Mucosa of rectum (tissue), 2 donors: ENCODE results near the gene AIFM3.

Source experiments
- H3K27ac ChIP-seq, 2 donors: one replicate each; pipeline ENCODE4 v1.7.0; 2013; ENCODE audit warnings: inconsistent platforms in 2 of 2, low read depth in 2 of 2, low read length in 2 of 2
- H3K27me3 ChIP-seq, 2 donors: one replicate each; pipeline ENCODE4 v1.7.0; 2013; ENCODE audit warnings: low read length in 2 of 2; ENCODE audit not compliant: control insufficient read depth in 2 of 2, insufficient read depth in 2 of 2
- H3K36me3 ChIP-seq, 2 donors: one replicate each; pipeline ENCODE4 v1.7.0; 2013; ENCODE audit warnings: low read length in 2 of 2; ENCODE audit not compliant: control insufficient read depth in 2 of 2, insufficient read depth in 2 of 2
- H3K4me1 ChIP-seq, 2 donors: one replicate each; pipeline ENCODE4 v1.7.0; 2013; ENCODE audit warnings: low read length in 2 of 2, mild to moderate bottlenecking in 1 of 2; ENCODE audit not compliant: control insufficient read depth in 2 of 2, insufficient read depth in 2 of 2
- H3K4me3 ChIP-seq, 2 donors: one replicate each; pipeline ENCODE4 v1.7.0; 2013; ENCODE audit warnings: low read length in 2 of 2
- H3K9ac ChIP-seq, 2 donors: one replicate each; pipeline ENCODE4 v1.7.0; 2013; ENCODE audit warnings: low read length in 2 of 2, low read depth in 1 of 2, mild to moderate bottlenecking in 1 of 2
- H3K9me3 ChIP-seq, 2 donors: one replicate each; pipeline ENCODE4 v1.7.0; 2013; ENCODE audit warnings: low read length in 2 of 2; ENCODE audit not compliant: control insufficient read depth in 2 of 2
- donor health status: healthy.
- donor health status: Normal muscosa, but diverticular disease.

Gene AIFM3

GRCh38 chr22:20980938-20981722 lies 14.1 kb downstream of the AIFM3 start:
- H3K9me3 ChIP-seq = no peaks in the 10 kb centered on the region
- peaks cover 25 to 34% of the 10 kb centered on the region in 2 donors for H3K4me1 ChIP-seq
- peaks cover 6 to 13% of the 10 kb centered on the region in 2 donors for H3K36me3 ChIP-seq
- peak overlapping the region; percentile 81 to 86 for H3K4me3 ChIP-seq
- peak overlapping the region; percentile 86 for H3K27ac ChIP-seq
- H3K27me3 ChIP-seq = no peaks in the 10 kb centered on the region
- peak overlapping the region; percentile 66 to 88 for H3K9ac ChIP-seq

GRCh38 chr22:20981787-20982562 lies 14.9 kb downstream of the AIFM3 start, which contains the start of gene LZTR1:
LZTR1 (plus strand) TSS chr22:20982297; CDS start chr22:20982372, 75 bp downstream.
- H3K9me3 ChIP-seq = no peaks in the 10 kb centered on the region
- peak within 1 kb of the TSS; percentile 86 for H3K27ac ChIP-seq
- H3K9ac ChIP-seq = peak within 1 kb of the TSS; percentile 66 to 88
- H3K4me1 ChIP-seq = peaks cover 25 to 34% of the 10 kb centered on the region in 2 donors
- peaks cover 6 to 15% of the 10 kb centered on the region in 2 donors for H3K36me3 ChIP-seq
- peak within 1 kb of the TSS; percentile 81 to 86 for H3K4me3 ChIP-seq
- H3K27me3 ChIP-seq = no peaks in the 10 kb centered on the region

DNA sequence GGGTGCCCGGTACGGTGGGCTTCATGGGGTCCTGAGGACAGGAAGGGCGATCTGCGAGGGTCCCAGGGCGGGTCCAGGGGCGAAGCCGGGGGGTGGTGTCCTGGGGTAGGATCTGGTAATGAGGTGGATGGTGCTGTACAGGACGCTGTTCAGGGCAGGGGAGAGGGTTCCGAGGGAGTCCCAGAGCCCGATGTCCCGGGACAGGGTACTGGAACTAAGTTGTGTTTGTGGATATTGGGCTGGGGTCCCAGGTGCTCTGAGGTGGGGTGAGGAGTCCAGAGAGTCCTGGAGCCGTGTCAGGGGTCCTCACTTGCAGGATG lies 15.5 kb downstream of the AIFM3 start:
- H3K9ac ChIP-seq = peak overlapping the region; percentile 66 to 88
- H3K9me3 ChIP-seq = no peaks in the 10 kb centered on the region

DNA sequence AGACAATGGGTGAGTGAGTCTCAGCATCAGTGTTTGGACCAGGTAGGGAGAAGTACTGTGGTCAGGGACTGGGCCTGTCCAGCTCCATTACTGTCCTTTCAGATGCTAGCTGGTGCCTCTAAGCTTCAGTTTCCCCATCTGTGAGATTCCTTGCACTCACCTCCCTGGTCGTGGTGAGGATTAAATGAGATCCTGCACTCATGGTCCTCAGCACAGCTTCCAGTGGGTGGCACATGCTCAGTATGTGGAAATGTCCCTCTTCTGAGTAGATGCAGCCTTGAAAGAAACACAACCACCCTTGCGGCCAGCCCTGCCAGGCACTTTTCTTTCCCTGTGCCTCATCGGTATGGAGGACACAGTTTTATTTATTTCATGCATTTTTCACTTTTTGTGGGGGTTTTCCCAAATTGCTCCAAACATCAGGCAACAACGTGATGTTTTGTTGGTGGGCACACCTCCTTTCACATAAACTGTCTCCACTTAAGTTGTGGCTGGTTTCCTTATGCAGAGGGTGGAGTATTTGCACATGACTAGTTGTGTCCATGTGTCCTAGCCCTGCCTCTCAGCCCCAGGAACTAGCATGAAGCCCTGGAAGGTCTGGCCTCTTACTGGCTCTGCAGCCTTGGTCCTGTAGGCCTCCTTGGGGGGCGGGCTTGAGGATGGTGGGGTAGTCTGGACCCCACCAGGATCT lies 16.2 kb downstream of the AIFM3 start:
- Histone ChIP-seq H3K4me3 (peak overlapping the region; percentile 81 to 86), H3K9ac (peak overlapping the region; percentile 66 to 88), H3K4me1 (peaks cover 25 to 34% of the 10 kb centered on the region in 2 donors), H3K27ac (no peak overlapping the region), H3K36me3 (peaks cover 9 to 16% of the 10 kb centered on the region in 2 donors), H3K27me3 (no peaks in the 10 kb centered on the region), H3K9me3 (no peaks in the 10 kb centered on the region)

More for the DNA sequence above, 15.5 kb downstream of the AIFM3 start:
- Histone ChIP-seq H3K36me3 (peaks cover 5 to 15% of the 10 kb centered on the region in 2 donors), H3K27ac (peak overlapping the region; percentile 86), H3K4me3 (peak overlapping the region; percentile 81 to 86), H3K27me3 (no peaks in the 10 kb centered on the region), H3K4me1 (peaks cover 25 to 34% of the 10 kb centered on the region in 2 donors)

GRCh38 chr22:20985720-20986119 lies 18.7 kb downstream of the AIFM3 start:
- Histone ChIP-seq H3K27me3 (no peaks in the 10 kb centered on the region), H3K4me1 (peaks cover 18 to 22% of the 10 kb centered on the region in 2 donors), H3K36me3 (peaks cover 9 to 18% of the 10 kb centered on the region in 2 donors), H3K9me3 (no peaks in the 10 kb centered on the region), H3K4me3 (no peak overlapping the region), H3K27ac (no peak overlapping the region), H3K9ac (no peak overlapping the region)

- no peak overlapping the region for H3K4me3 ChIP-seq
- H3K36me3 ChIP-seq = peaks cover 9 to 18% of the 10 kb centered on the region in 2 donors
Measured at GRCh38 chr22:20986365-20986764, 19.3 kb downstream of the AIFM3 start.

DNA sequence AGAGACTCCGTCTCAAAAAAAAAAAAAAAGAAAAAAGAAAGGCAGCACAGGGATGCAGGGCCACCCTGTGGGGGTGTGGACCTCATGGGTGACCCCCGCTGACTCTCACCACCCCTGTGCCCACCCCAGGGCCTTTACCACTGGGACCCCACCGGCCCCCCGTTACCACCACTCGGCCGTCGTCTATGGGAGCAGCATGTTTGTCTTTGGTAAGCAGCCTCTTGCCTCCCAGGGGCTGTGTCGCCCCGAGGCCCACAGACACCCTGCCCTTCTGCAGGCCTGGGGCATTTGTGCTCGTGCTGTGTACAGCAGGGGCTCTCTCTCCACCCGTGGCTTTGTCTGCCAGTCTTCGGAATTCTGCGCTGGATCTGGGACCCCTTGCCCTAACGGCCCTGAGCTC lies 20.3 kb downstream of the AIFM3 start:
- H3K9ac ChIP-seq = no peak overlapping the region
- no peaks in the 10 kb centered on the region for H3K9me3 ChIP-seq
- peaks cover 11 to 12% of the 10 kb centered on the region in 2 donors for H3K4me1 ChIP-seq
- H3K36me3 ChIP-seq = peaks cover 18 to 24% of the 10 kb centered on the region in 2 donors
- H3K4me3 ChIP-seq = no peak overlapping the region
- H3K27me3 ChIP-seq = no peaks in the 10 kb centered on the region
- H3K27ac ChIP-seq = no peak overlapping the region

More at GRCh38 chr22:20986365-20986764, 19.3 kb downstream of the AIFM3 start:
- no peaks in the 10 kb centered on the region for H3K9me3 ChIP-seq
- peaks cover 12 to 15% of the 10 kb centered on the region in 2 donors for H3K4me1 ChIP-seq
- H3K27ac ChIP-seq = no peak overlapping the region
- H3K27me3 ChIP-seq = no peaks in the 10 kb centered on the region
- no peak overlapping the region for H3K9ac ChIP-seq

- no peak overlapping the region for H3K9ac ChIP-seq
- no peaks in the 10 kb centered on the region for H3K9me3 ChIP-seq
- H3K4me1 ChIP-seq = peaks cover 0 to under 1% of the 10 kb centered on the region in 2 donors
- no peaks in the 10 kb centered on the region for H3K27me3 ChIP-seq
- no peak overlapping the region for H3K27ac ChIP-seq
- no peak overlapping the region for H3K4me3 ChIP-seq
- peaks cover 25 to 31% of the 10 kb centered on the region in 2 donors for H3K36me3 ChIP-seq
Measured at GRCh38 chr22:20988573-20989322, 21.7 kb downstream of the AIFM3 start.

DNA sequence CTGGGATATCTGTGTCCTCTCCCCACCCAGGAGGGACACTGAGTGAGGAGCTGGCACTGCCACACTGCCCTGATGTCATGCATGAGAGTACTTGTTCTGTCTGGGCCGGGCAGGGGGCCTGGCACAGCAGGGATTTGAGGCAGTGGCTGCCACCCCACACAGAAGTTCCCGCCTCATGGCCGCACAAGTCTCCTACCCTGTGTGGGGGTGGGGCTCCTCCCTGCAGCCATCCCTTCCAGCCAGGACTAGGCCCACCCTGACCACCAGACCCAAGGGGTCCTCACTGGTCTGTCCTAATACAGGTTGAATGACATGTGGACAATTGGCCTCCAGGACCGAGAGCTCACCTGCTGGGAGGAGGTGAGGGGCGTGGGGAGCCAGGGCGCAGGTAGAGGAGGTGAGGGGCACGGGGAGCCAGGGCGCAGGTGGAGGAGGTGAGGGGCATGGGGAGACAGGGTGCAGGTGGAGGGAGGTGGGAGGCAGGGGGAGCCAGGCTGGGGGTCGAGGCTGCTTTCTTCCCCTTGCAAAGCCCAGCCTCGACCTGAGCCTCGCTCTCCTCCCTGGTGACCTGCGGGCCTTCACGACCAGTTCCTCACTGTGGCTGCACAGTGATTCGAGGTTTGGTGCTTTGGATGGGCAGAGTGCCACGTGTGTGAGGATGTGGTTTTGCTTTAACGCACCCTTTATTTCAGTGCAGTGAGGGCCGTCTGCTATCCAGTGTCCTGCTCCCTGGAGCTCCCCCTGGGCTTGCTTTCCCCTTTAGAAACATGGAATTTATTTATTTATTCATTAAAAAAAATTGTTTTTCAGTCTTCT lies 22.5 kb downstream of the AIFM3 start:
- no peaks in the 10 kb centered on the region for H3K27me3 ChIP-seq
- H3K9ac ChIP-seq = no peak overlapping the region
- H3K36me3 ChIP-seq = peaks cover 25 to 31% of the 10 kb centered on the region in 2 donors
- H3K4me1 ChIP-seq = no peaks in the 10 kb centered on the region
- no peak overlapping the region for H3K27ac ChIP-seq
- H3K9me3 ChIP-seq = no peaks in the 10 kb centered on the region
- H3K4me3 ChIP-seq = no peak overlapping the region
